ENCODE measurements around the gene ENTHD1. TPM values are rescaled to one million over a fixed set of nuclear protein-coding genes. Genes with fewer than 3 reads are reported as not detected.

The ENTHD1 gene
- total and polyA plus RNA-seq, 2 of the 4 experiments (the other 2 are of a cell fraction): not detected

DNA sequence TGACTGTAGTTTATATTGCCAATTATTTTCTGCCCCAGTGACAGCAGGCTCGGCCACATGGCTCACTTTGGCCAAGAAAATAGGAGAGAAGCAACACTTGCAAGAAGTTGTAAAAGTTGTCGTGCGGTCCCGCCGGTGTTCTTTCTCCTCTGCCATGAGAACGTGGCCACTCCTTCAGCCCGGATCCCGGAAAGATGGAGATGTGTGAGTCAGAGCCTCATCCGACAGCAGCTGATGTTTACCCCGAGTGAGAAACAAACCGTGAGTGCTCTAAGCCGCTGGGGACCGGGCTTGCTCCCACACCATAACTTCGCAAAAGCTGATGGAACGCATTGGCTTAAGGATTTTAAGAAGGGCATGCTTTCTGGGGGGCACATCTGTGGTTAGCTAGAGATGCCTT lies 166.0 kb downstream of the ENTHD1 start:
- Histone ChIP-seq H4K20me1 (ENCODE audit: insufficient read depth, low read length) (no peaks in the 10 kb centered on the region), H2AK9ac (replicated peaks; ENCODE audit: low read depth, low read length, poor library complexity) (no peak overlapping the region), H3K79me1 (ENCODE audit: low read depth in 1 of 2, low read length in 2 of 2) (no peaks in the 10 kb centered on the region), H2BK120ac (ENCODE audit: low read depth, low read length) (no peak overlapping the region), H2BK5ac (ENCODE audit: low read depth, low read length, poor library complexity, severe bottlenecking) (no peak overlapping the region), H3K9ac (ENCODE audit: low read depth, low read length) (no peak overlapping the region), H3K14ac (replicated peaks; ENCODE audit: low read depth, low read length) (no peak overlapping the region), H3K4ac (ENCODE audit: low read depth, low read length) (no peak overlapping the region), H3K23ac (ENCODE audit: low read depth, low read length) (no peak overlapping the region), H3K56ac (ENCODE audit: extremely low read depth, insufficient read depth, low read length) (no peak overlapping the region), H2BK20ac (ENCODE audit: low read depth, low read length) (no peak overlapping the region), H3K9me3 (ENCODE audit: control insufficient read depth, insufficient read depth, low read length) (no peaks in the 10 kb centered on the region), H3K36me3 (ENCODE audit: control insufficient read depth, insufficient read depth, low read length) (no peaks in the 10 kb centered on the region), H3K27ac (ENCODE audit: insufficient read depth, low read length) (no peak overlapping the region), H4K5ac (ENCODE audit: low read depth, low read length) (no peak overlapping the region), H3K4me1 (ENCODE audit: control insufficient read depth, insufficient read depth, low read length) (peaks cover 3% of the 10 kb centered on the region; the same call in 1 of the 2 replicates), H3K27me3 (ENCODE audit: control insufficient read depth, insufficient read depth, low read length) (peaks cover 36% of the 10 kb centered on the region), H4K8ac (ENCODE audit: low read depth in 2 of 2, low read length in 2 of 2) (peak overlapping the region in 1 of 2 experiments; percentile 53; a peak in 1 of 4 replicates), H3K4me3 (ENCODE audit: insufficient read depth, low read depth, low read length) (no peak overlapping the region), H2BK15ac (ENCODE audit: low read depth, low read length) (no peak overlapping the region; the same call in 2 of the 3 replicates), H2AK5ac (ENCODE audit: low read depth, low read length) (no peak overlapping the region), H4K91ac (ENCODE audit: insufficient read depth, low read depth, low read length) (no peak overlapping the region), H3K9me1 (ENCODE audit: insufficient read depth, low read length) (no peaks in the 10 kb centered on the region), H2AFZ (replicated peaks; ENCODE audit: low read length, poor library complexity) (no peak overlapping the region), H3K18ac (ENCODE audit: low read depth, low read length) (no peak overlapping the region), H3K4me2 (ENCODE audit: low read depth, low read length) (peak overlapping the region; percentile 47; the same call in 1 of the 2 replicates)
- POLR2A ChIA-PET (ENCODE audit: unreplicated experiment): no interaction called here
- intact Hi-C loops (cut with micrococcal nuclease): no loop called here
- in situ Hi-C loops (cut with MboI; ENCODE audit: low sequenced_read_pairs): no loop called here
- CTCF ChIA-PET: no interaction called here
- dilution Hi-C loops (cut with HindIII; ENCODE audit: low sequenced_read_pairs, unreplicated experiment): no loop called here
- TF ChIP-seq FOS (IDR thresholded peaks at IDR 0.05; ENCODE audit: low read depth, low read length): 0 out of 2 replicates have a peak, but pooled peaks have one; percentile 8
- TF ChIP-seq SMC3 (IDR thresholded peaks at IDR 0.05; ENCODE audit: low read depth, low read length): no peak
- no peak for TF ChIP-seq CHD1 (IDR thresholded peaks at IDR 0.05; ENCODE audit: low read depth, low read length)
- no peak for TF ChIP-seq POLR2A (IDR thresholded peaks at IDR 0.05; ENCODE audit: low read depth, low read length)
- no peak for TF ChIP-seq RAD21 (IDR thresholded peaks at IDR 0.05; ENCODE audit: low read length)
- no peak for TF ChIP-seq RFX5 (IDR thresholded peaks at IDR 0.05; ENCODE audit: low read depth, low read length)
- TF ChIP-seq, protein P1, sequence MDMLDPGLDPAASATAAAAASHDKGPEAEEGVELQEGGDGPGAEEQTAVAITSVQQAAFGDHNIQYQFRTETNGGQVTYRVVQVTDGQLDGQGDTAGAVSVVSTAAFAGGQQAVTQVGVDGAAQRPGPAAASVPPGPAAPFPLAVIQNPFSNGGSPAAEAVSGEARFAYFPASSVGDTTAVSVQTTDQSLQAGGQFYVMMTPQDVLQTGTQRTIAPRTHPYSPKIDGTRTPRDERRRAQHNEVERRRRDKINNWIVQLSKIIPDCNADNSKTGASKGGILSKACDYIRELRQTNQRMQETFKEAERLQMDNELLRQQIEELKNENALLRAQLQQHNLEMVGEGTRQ (IDR thresholded peaks at IDR 0.05; ENCODE audit: low read depth, low read length): no peak
- BruUV-seq (replicated peaks): no TSS peak
- DNase-seq (peak; percentile 54), ATAC-seq (ENCODE audit: low read depth) (peak; percentile 94)
- WGBS, 2 experiments (ENCODE audit: extremely low coverage in 2 of 2, insufficient read length in 1 of 2): no CpG with 5 or more reads among the region's 15 CpGs
